GM12865 (cell line): Measurements from ENCODE around the gene ADGRE1.
A peak's percentile ranks its signal among the peaks of the same experiment; 100 is the strongest.
"Not testable (repeated sequence)": the region's sequence is repeated elsewhere in the genome, so short reads cannot be mapped to it uniquely, and the experiment has no call there.

Experiments
- DNase-seq: peaks from one replicate; pipeline ENCODE4 v3.0.0; 2010; ENCODE audit warnings: low read depth
- H3K4me3 ChIP-seq: 2 replicates; pipeline ENCODE4 v1.5.1; 2011; ENCODE audit warnings: mild to moderate bottlenecking, low read depth, low read length, control low read depth
- TF ChIP-seq, protein P1 (sequence below): IDR thresholded peaks from 2 replicates; pipeline ENCODE4 v1.5.1; 2011; ENCODE audit warnings: low read length, control low read depth, low read depth, inconsistent platforms; ENCODE audit not compliant: insufficient read depth; ENCODE audit errors: missing control alignments

ADGRE1 gene

DNA sequence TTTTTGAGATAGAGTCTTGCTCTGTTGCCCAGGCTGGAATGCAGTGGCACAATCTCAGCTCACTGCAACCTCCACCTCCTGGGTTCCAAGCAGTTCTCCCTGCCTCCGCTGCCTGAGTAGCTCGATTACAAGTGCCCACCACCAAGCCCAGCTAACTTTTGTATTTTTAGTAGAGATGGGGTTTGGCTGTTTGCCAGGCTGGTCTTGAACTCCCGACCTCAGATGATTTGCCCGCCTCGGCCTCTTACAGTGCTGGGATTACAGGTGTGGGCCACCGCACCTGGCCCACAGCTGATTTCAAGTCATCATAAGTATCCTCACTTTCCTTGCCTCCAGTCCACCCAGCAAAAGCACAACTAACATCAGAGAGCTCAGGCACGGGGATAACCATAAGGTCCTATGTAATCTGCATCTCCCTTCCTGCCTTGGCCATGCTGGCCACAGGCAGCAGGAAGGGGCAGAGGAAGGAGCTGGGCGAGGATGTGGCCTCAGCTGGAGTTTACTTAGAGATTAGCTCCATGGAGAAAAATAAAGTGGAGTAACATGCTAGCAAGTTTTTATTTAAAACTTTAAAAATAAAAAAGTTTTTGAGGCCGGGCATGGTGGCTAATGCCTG, 22.9 kb upstream of the ADGRE1 start:
- H3K4me3 ChIP-seq, result no peak overlapping the region
- TF ChIP-seq, protein P1, sequence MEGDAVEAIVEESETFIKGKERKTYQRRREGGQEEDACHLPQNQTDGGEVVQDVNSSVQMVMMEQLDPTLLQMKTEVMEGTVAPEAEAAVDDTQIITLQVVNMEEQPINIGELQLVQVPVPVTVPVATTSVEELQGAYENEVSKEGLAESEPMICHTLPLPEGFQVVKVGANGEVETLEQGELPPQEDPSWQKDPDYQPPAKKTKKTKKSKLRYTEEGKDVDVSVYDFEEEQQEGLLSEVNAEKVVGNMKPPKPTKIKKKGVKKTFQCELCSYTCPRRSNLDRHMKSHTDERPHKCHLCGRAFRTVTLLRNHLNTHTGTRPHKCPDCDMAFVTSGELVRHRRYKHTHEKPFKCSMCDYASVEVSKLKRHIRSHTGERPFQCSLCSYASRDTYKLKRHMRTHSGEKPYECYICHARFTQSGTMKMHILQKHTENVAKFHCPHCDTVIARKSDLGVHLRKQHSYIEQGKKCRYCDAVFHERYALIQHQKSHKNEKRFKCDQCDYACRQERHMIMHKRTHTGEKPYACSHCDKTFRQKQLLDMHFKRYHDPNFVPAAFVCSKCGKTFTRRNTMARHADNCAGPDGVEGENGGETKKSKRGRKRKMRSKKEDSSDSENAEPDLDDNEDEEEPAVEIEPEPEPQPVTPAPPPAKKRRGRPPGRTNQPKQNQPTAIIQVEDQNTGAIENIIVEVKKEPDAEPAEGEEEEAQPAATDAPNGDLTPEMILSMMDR, result no peak
- peak; percentile 17 for DNase-seq

DNA sequence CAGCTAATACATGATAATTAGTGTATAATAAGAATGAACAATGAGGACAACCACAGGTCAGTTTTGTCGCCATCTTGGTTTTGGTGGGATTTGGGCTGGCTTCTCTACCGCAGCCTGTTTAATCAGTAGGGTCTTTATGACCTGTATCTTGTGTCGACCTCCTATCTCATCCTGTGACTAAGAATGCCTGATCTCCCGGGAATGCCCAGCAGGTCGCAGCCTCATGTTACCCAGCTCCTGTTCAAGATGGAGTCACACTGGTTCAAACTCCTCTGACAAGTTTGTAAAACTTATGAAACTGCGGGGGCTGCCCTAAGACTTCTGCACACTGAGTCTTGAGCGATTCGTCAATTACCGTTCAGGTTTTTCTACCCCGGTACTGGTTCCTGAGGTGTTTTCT, 21.5 kb upstream of the ADGRE1 start:
- peak; percentile 73 for DNase-seq
- no peak overlapping the region for H3K4me3 ChIP-seq
- TF ChIP-seq, protein P1, result no peak

DNA sequence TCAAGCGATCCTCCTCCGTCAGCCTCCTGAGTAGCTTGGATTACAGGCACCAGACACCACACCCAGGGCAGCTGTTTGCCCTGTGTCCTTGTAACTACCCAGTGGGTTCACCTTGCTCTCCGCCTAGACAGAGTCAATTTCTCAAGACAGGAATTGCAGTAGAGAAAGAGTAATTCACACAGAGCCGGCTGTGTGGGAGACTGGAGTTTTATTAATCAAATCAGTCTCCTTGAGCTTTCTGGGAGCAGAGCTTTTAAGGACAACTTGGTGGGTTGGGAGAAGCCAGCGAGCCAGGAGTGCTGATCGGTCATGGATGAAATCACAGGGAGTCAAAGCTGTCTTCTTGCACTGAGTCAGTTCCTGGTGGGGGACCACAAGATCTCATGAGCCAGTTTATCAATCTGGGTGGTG, 20.6 kb upstream of the ADGRE1 start:
- TF ChIP-seq, protein P1, result no peak
- DNase-seq, result peak; percentile 51
- H3K4me3 ChIP-seq, result no peak overlapping the region

DNA sequence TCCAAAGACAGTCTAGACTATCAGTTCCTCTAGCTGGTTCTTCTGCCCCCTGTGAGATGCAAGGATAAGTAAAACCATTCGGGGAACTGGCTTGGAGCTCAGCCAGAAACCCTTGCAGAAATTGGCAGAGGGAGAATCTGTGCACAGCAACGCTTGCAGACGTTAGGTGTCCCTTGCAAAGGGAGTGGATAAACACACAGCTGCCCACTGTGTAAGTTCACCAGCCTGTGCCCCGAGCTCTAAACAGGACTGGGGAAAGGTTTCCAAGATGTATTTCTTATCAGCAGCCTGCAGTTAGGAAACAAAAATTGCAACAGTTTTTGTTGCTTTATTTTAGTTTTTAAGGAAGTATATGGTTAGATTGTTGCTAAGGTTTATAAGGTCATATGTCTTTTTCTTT, 19.0 kb upstream of the ADGRE1 start:
- TF ChIP-seq, protein P1, result no peak
- DNase-seq, result no peak
- H3K4me3 ChIP-seq, result no peak overlapping the region

DNA sequence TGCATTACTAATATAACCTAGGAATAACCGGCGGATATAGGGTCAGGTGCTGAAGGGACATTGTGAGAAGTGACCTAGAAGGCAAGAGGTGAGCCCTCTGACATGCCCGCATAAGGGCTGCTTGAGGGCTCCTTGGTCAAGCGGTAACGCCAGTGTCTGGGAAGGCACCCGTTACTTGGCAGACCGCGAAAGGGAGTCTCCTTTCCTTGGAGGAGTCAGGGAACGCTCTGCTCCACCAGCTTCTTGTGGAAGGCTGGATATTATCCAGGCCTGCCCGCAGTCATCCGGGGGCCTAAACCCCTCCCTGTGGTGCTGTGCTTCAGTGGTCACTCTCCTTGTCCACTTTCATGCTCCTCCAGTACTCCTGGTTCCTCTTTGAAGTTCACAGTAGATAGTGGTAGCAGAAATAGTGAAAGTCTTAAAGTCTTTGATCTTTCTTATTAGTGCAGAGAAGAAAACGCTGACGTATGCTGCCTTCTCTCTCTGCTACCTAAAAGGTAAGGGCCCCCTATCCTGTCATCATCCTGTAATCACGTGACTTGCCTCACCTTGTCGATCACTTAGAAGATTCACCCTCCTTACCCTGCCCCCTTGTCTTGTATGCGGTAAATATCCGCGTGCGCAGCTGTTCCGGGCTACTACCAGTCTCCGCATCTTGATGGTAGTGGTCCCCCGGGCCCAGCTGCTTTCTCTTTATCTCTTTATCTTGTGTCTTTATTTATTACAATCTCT, 18.1 kb upstream of the ADGRE1 start:
- not testable (repeated sequence) for DNase-seq, H3K4me3 ChIP-seq

DNA sequence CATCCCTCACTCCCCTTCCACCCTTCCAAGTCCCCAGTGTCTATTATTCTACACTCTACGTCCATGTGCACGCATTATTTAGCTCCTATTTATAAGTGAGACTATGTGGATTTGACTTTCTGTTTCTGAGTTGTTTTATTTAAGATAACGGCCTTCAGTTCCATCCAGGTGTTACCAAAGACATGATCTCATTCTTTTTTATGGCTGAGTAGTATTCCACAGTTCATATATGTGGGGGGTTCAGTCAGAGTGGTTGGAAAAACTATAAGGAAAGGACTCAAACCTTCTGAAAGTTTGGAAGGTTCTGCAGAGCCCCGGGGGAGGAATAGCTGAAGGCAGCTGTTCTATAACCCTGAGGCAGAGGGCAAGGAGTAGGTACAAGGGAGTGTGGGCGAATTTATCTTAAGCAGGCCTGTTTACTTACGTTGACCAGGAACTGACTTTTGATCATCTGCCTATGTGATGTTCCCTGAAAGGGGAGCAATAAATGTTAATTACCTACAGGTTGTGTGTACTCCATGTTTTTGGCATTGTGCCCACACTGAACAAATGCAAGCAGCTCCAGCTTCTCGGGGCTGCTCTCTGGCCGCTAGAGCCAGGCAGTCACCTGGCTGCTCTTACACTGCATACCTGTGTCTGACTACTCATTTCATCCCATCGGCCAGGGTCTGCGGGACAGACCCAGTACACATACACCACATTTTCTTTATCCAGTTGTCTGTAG, 13.5 kb upstream of the ADGRE1 start:
- no peak for DNase-seq
- H3K4me3 ChIP-seq, result no peak overlapping the region
- TF ChIP-seq, protein P1, result no peak

DNA sequence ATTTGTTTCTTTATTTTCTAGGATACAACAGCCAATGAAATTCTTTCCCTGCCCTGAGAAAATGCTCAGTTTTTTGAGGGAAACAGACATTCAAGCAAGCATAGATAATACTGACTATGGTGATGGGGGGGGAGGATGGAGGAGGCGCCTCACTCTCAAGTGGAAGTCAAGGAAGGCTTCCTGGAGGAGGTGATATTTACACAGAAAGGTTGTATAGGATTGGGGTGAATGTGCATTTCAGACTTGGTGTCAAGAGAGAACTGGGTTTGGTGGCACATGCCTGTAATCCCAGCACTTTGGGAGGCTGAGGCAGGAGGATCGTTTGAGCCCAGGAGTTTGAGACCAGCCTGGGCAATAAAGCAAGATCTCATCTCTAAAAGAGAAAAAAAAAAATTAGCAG, 12.2 kb upstream of the ADGRE1 start:
- H3K4me3 ChIP-seq, result no peak overlapping the region
- TF ChIP-seq, protein P1, result no peak
- no peak for DNase-seq
